ENCODE measurements around the gene TOM1L2. TPM values are rescaled to one million over a fixed set of nuclear protein-coding genes. Genes with fewer than 3 reads are reported as not detected.

Gene TOM1L2
- total RNA-seq, 1 donor from 2014 or later: 144 TPM

GRCh38 chr17:17872547-17873345, 99.5 kb downstream of the TOM1L2 start:
- intact Hi-C loops (cut with DNase I): no loop called here
- DNase-seq (ENCODE audit: low spot score) (no peak), ATAC-seq (peak; percentile 23)

DNA sequence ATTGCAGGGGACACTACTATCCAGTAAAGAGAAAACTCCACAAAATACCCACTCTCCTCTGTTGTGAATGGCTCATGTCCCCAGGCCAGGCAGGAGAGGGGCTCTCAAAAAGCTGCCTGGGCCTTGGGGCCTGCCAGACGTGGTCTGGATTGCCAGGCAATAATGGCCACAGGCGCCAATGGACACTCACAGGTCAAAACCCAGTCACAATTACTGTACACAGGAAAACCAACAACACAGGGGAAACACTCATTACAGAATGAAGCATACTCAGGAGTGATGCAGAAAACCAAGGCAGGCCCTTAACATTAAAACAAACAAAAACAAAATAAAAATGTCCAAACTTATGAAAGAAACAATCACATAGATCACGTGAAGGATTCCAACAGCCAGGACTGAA, 100.3 kb downstream of the TOM1L2 start:
- DNase-seq (ENCODE audit: low spot score): no peak
- no peak for ATAC-seq
- intact Hi-C loops (cut with DNase I): no loop called here

DNA sequence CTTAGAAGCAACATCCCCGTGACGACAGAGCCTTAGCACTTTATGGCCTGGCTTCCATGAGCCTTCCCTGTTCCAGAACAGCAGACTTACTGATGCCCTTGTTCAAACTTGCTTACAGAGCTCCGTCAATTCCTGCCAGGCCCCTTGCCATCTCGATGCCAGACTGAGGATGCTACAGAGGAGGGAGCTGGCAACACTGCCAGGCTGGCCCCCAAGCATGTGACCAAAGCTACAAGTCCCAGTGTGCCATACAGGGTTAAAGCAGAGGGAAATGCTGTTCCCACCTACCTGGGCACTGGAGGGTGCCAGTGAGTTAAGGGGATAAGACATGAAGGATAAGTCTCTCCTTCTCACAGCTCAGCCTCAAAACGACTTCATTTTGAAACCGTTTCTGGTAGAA, 102.0 kb downstream of the TOM1L2 start:
- no peak for DNase-seq (ENCODE audit: low spot score)
- ATAC-seq: no peak
- intact Hi-C loops (cut with DNase I): no loop called here

- peak; percentile 77 for ATAC-seq
- no peak for DNase-seq (ENCODE audit: low spot score)
- intact Hi-C loops (cut with DNase I): no loop called here
These were observed 103.3 kb downstream of the TOM1L2 start for GRCh38 chr17:17868641-17869522.

DNA sequence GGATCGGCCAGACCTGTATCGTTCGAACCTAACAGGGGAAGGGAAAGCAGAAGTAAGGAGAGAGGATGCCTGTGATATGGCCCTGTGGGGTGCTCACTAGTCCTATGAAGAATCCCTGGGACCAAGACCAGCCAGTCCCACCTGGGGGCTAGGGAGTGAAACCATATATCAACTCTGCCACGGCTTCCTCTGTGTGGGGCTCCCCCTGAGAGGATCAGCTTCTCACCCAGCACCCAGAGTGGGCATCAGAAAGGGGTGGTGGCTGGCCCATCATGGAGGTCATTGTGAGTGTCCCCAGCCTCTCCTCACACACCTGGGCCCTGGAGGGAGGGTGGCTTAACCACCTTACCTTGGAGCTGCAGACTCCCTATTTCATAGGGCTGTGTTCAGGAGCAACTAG, 105.3 kb downstream of the TOM1L2 start:
- DNase-seq (ENCODE audit: low spot score): no peak
- no peak for ATAC-seq
- intact Hi-C loops (cut with DNase I): no loop called here

DNA sequence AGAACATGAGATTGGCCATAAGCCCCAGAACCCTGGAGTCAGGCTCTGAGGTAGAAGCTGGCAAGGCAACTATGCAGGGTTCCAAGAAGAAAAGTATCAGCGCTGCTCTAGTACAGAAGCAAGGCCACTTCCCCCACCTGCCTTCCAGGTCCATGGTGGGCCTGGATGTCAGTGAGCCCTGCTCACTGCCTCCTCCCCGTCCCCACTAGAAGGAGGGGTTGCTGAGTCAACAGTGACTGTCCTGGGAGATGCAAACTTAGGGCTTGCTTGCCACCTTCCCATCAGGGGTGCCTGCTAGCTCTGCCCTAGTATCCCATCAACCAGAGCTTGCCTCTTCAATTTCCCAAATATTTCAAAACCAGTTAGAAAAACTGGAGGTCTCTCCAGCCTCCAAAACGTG, 105.8 kb downstream of the TOM1L2 start:
- DNase-seq (ENCODE audit: low spot score) (no peak), ATAC-seq (no peak)
- intact Hi-C loops (cut with DNase I): no loop called here

GRCh38 chr17:17865035-17865434, 107.2 kb downstream of the TOM1L2 start:
- ATAC-seq: no peak
- DNase-seq (ENCODE audit: low spot score): no peak
- intact Hi-C loops (cut with DNase I): no loop called here

DNA sequence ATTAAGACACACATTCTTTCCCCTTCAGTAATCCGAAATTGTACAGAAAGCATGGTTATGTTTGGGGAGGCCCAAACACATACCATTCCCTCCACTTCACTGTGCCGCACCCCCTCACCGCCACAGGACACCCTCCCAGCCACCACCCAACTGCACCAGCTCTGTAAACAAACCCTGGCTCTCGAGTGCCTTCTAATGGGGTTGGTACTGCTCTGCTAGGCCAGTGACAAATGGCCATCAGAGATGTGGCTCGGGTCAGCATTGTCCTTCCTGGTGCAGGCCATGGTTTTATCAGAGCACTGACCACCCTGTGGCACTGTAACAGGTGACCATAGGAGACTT, 111.5 kb downstream of the TOM1L2 start:
- intact Hi-C loops (cut with DNase I): loop anchor here (5.0 kb wide), 1 partner anchor 178 kb away; the partner anchor contains the start of gene RAI1
- ATAC-seq: no peak
- DNase-seq (ENCODE audit: low spot score): no peak

GRCh38 chr17:17859909-17860765, 112.1 kb downstream of the TOM1L2 start:
- DNase-seq (ENCODE audit: low spot score): peak; percentile 85
- ATAC-seq: peak; percentile 92
- intact Hi-C loops (cut with DNase I): loop anchor here (5.0 to 10.0 kb wide), 2 partner anchors 75 to 178 kb away; partner anchors contain the start of gene RAI1

DNA sequence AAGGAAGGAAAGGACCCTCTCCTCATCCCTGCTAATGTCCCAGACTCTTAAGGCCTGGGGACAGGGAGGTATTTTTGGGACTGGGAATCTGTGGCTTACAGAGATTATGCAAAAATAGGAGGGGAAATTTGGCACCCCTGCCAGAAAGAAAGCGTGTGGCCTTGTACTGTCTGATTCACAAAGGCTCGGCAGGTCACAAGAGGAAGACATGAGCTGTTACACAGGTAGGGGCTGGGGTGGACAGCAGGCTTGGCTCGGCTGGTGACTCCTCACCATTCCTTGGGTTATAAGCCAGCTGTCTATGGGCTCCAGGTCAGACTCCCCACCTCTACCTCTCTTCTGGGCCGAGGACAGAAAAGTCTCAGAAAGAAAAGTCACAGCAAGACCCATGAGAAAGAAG, 114.7 kb downstream of the TOM1L2 start:
- no peak for DNase-seq (ENCODE audit: low spot score)
- ATAC-seq: no peak
- intact Hi-C loops (cut with DNase I): loop anchor here (2.0 to 10.0 kb wide), 2 partner anchors 41 to 73 kb away; no protein-coding TSS in a partner anchor

- peak; percentile 39 for ATAC-seq
- intact Hi-C loops (cut with DNase I): loop anchor here (2.0 to 10.0 kb wide), 2 partner anchors 40 to 72 kb away; no protein-coding TSS in a partner anchor
- DNase-seq (ENCODE audit: low spot score): no peak
These were observed 115.8 kb downstream of the TOM1L2 start for GRCh38 chr17:17856386-17856785.

- peak; percentile 1 for ATAC-seq
- intact Hi-C loops (cut with DNase I): loop anchor here (2.0 to 10.0 kb wide), 2 partner anchors 39 to 71 kb away; no protein-coding TSS in a partner anchor
- no peak for DNase-seq (ENCODE audit: low spot score)
These were observed 116.2 kb downstream of the TOM1L2 start for GRCh38 chr17:17855976-17856375.

DNA sequence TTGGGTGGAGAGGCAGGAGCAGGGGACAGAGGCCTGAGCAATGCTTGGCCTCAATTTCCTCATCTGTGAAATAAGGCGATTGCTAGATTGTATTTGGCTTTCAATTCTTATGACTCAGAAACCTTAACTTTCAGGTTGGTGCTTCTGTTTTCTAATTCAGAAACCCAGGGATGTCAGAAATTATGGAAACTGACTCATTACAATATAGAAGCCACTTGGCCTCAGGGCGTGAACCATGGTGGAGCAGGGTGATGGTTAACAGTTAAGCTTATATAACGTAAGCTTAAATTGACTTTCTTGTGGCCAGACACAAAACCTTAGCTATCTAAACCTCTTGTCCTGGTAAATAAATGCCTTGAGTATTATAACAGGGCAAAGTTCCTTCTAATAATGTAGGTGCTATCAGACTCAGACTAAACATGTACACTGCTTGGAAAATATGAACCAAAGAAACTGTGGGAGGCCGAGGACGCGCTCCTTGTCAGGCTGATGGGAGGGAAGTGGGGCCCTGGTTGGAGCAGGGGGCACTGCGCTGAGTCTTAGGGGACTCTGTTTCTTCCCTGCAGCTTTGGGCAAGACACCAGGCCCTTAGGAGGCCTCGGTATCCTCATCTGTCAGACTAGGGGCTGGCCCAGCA, 118.3 kb downstream of the TOM1L2 start:
- ATAC-seq (no peak), DNase-seq (ENCODE audit: low spot score) (no peak)
- intact Hi-C loops (cut with DNase I): loop anchor here (5.0 to 10.0 kb wide), 2 partner anchors 69 to 157 kb away; no protein-coding TSS in a partner anchor

DNA sequence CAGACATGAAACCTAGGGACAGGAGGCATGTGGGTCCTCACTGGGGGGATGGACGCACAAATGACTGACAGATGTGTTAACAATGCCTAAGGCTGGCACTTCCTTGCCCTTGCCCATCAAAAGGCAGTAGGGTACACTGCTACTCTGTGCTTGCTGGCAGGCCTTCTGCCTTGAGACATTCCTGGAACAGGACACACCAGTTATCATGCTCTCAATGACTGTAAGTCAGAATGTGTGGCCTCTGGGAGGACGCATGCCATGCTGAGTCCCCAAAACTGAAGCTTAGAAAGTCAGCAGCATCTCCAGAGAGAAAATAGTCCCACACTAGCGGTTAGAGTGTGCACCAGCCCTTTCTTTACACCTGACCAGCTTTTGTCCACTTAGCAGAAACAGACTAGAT, 119.3 kb downstream of the TOM1L2 start:
- DNase-seq (ENCODE audit: low spot score): no peak
- intact Hi-C loops (cut with DNase I): loop anchor here (5.0 to 10.0 kb wide), 2 partner anchors 68 to 156 kb away; no protein-coding TSS in a partner anchor
- no peak for ATAC-seq

DNA sequence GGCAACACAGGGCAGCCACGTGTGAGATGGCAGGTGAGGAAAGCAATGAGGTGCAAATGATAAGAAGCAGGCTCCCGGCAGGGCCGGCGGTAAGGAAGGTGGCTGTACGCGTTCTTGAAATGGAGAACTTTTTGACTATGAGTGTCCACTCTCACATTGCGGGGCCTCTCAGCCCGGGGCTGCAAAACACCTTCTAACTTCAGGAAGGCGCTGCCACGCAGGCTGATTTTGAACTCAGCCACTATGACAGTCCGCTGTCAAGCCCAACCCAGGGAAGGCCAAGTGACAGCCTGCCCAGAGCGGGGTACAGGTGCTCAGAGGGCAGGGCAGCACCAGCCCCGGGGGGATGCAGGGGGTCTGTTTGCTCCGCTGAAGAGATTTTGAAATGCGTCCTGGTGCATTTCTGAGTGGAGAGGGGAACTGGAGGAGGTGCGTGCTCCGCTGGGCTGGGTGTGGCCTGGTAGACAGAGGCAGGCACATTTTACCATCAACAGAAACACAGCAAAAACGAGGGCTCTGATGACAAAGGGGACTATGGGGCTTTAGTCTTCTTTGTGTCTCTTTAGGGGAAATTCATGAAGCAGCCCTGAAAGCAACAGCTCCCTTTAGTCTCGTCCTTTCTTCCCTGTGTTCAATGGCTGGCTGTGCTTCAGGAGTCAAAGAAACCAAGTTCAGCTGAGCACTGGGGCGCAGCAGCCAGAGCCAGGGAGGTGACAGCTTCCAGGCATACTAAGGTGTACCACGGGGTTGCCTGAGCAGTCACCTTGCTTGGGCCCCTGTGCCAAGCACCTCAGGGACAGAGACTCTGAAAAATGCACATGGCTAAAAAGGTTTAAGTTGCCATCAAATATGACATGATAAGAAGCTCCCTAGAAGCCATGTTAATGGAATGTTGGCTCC, 120.8 kb downstream of the TOM1L2 start:
- DNase-seq (ENCODE audit: low spot score): no peak
- intact Hi-C loops (cut with DNase I): loop anchor here (5.0 to 10.0 kb wide), 2 partner anchors 67 to 154 kb away; no protein-coding TSS in a partner anchor
- no peak for ATAC-seq

GRCh38 chr17:17849845-17850373, 122.3 kb downstream of the TOM1L2 start:
- peak; percentile 76 for ATAC-seq
- intact Hi-C loops (cut with DNase I): loop anchor here (5.0 to 10.0 kb wide), 2 partner anchors 65 to 153 kb away; no protein-coding TSS in a partner anchor
- DNase-seq (ENCODE audit: low spot score): no peak

Measured in sciatic nerve (tissue), 2 donors.